ENCODE results near the gene DRD5. TPM values are rescaled to one million over a fixed set of nuclear protein-coding genes. Genes with fewer than 3 reads are reported as not detected.
"Not testable (repeated sequence)": the region's sequence is repeated elsewhere in the genome, so short reads cannot be mapped to it uniquely, and the experiment has no call there.

The DRD5 gene
- 0.83 TPM for polyA plus RNA-seq (ENCODE audit: insufficient read length)
- long read RNA-seq, donor 1: 0 reads
- long read RNA-seq, donor 2: 0 reads
- long read RNA-seq, donor 3: 0 reads
- long read RNA-seq, donor 4, partial matches to known transcripts: 0 of 1 reads
- long read RNA-seq, donor 4, other reads (novel, unspliced or antisense): 0 of 1 reads
- long read RNA-seq, donor 5, partial matches to known transcripts: 0 of 3 reads
- long read RNA-seq, donor 5, other reads (novel, unspliced or antisense): 0 of 3 reads
- long read RNA-seq, donor 6, partial matches to known transcripts: 0 of 1 reads
- long read RNA-seq, donor 6, other reads (novel, unspliced or antisense): 0 of 1 reads
- long read RNA-seq, donor 7, partial matches to known transcripts: 0 of 3 reads
- long read RNA-seq, donor 7, other reads (novel, unspliced or antisense): 0 of 3 reads
- long read RNA-seq, donor 8: 0 reads

DNA sequence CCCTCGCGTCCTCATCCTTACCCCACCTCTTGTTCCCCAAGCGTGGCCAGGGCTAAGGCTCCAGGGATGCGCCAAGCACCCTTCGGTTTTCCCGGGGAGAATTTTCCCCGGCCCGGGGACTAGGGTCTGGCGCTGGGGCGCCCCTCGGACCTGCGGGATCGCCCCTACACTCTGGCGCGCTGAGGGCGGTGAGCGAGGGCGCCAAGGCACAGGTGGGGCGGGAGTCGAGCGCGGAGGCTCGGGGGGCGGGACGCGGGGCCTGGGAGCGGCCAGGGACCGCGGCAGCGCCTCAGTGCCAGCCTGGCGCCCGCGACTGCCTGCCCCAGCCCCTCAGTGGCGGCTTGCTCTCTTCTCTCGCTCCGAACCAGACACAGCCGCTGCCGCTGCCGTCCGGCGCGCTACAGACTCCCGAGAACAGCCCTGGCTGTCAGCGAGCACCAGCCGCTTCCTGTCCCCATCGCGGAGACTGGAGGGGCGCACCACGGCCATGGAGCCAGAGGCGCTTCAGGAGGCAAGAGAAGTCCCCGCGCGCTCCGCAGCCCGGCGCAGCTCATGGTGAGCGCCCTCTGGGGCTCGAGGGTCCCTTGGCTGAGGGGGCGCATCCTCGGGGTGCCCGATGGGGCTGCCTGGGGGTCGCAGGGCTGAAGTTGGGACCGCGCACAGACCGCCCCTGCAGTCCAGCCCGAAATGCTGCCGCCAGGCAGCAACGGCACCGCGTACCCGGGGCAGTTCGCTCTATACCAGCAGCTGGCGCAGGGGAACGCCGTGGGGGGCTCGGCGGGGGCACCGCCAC, at the start of gene DRD5:
Gene DRD5, plus strand, starts transcription at position 292 of the 793 bp plus-strand sequence. Its CDS starts 396 bp downstream, at position 688.
- DNase-seq: no peak

DNA sequence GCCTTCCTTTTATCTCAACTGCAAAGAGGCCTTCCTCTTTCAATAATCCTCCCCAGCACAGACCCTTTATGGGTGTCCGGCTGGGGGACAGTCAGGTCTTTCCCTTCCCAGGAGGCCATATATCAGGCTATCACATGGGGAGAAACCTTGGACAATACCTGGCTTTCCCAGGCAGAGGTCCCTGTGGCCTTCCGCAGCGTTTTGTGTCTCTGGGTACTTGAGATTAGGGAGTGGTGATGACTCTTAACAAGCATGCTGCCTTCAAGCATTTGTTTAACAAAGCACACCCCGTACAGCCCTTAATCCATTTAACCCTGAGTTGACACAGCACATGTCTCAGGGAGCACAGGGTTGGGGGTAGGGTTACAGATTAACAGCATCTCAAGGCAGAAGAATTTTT, 49.2 kb upstream of the DRD5 start:
- not testable (repeated sequence) for DNase-seq

DNA sequence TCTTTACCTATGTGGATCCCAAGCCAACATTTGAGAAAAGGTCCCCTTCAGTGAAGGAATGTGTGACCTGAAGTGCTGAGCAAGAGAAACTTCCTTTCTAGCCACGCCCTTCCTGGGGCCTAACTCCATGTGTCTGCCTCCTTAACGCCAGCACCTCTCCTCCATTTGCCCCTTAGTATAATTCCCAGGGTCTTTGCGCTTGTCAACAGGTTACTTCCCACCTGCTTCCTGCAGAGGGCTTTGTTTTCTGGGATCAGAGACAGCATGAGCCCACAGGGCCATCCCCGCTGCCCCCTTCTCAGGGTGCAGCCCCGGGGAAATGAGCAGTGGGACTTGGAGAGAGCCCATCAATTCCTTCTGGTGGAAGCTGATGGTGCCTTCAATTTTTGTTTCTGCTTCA, 45.9 kb upstream of the DRD5 start:
- no peak for DNase-seq

DNA sequence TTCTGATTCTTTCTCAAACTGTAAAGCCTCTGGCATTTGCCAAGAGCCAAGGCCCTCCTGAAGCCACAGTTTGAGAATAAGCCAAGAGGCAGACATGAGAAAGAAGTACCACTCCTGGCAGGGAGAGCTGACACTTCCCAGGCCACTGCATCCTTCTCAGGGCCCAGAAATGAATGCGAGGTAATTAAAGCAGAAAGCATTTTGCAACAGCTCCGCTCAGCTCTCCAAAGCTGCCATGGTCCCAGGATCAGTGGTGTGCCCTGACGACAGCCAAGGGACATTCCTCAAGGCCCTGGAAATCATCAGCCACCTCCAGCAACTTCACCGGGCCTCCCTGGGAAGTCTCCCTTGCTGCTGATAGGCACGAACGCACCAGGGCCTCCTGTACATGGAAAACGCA, 44.2 kb upstream of the DRD5 start:
- not testable (repeated sequence) for DNase-seq

DNA sequence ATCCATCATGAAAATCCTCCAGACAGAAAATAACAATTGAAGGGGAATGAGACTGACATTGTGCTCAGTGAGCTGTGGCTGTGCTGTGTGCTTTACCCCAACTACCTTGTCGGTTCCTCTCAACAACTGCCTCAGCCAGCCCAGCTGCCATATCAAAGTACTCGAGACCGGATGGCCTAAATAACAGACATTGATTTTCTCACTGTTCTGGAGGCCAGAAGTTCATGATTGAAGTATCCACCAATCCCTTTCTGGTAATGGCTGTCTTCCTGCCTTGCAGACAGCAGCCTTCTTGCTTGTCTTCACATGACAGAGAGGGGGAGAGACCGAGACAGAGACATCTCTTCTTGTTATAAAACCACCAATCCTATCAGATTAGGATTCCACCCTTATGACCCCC, 37.6 kb upstream of the DRD5 start:
- not testable (repeated sequence) for DNase-seq

DNA sequence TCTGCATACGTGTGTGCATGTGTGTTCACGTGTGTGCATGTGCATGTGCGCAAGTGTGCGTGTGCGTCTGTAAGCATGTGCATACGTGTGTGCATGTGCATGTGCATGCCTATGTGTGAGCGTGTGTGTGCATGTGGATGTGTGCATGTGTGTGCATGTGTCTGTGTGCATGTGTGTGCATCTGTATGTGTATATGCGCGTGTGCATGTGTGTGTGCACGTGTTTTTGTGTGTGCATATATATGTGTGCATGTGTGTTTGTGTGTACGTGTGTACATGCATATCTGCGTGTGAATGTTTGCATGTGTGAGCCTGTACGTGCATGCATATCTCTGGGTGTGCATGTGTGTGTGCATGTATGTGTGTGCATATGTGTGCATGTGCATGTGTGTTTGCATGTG, 35.7 kb upstream of the DRD5 start:
- no peak for DNase-seq

DNA sequence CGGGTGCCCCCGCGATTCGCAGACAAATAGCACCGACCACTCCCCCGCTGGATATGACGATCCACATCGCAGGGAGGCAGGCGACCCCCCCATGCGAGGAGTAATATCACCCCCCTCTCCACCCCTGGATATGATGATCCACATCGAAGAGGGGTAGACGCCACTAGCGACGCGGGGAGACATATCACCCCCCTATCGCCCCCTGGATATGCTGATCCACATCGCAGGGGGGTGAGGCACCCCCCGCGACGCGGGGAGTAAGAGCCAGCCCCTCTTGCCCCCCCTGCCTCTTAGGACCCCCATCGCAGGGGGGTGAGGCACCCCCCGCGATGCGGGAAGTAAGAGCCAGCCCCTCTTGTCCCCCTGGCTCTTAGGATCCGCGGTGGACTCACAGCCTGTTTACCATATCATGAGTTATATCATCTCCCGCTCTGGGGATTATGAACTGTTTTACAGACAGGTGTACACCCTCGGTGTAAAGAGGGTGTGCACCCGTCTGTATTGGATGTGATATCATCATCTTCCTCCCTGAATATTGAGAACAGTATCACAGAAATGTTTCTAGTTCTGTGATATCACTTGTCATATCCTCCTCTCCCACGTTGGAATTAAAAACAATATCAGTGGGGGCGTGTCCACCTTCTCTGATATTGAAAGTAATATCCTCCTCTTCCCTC, 22.7 kb upstream of the DRD5 start:
- DNase-seq: no peak

DNA sequence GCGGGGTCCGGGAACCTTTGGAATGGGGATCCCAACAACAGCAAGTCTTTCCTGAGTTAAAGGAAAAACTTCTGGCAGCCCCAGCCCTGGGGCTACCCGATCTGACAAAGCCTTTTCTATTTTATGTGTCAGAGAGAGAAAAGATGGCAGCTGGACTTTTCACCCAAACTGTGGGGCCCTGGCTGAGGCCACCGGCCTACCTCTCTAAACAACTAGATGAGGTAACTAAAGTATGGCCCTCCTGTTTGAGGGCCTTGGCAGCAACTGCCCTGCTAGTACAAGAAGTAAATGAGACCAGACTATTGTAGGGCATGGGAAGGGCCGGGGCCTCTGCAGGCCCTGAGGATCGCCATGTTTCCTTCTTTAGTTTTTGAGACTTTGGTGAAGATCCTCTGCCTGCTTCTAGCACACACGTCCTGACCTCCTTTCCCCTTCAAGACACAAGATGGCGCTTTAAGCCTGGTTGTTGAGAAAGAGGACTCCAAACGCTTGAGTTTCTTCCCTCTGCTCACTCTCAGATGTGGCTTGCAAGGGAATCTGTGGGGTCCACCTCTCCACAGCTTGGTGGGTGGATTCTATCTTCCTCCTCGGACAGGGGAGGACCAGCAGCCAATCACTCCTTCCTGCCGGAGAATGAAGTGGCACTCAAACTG, 18.5 kb upstream of the DRD5 start:
- DNase-seq: peak; percentile 83

DNA sequence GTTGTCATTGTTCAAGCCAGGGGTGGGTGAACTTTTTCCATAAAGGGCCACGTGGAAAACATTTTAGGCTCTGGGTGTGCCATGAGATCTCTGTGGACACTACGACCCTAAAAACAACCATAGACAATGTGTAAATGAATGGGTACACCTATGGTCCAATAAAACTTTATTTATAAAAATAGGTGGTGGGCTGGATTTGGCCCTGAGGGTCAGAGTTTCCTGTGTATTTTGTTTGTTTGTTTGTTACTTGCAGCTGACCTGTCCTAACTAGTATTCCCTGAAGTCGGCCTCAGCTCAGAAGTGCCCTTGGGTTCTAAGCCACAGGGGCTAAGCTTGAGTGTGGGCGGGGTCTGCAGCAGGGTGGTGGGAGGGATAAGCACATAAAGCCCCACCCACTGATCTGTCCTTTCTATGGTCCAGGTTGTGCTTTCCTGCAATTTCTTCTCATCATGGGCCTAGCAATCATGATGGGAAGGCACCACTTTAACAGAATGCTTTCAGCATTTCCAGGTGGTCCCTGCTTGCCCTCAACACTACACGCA, 17.2 kb upstream of the DRD5 start:
- DNase-seq: no peak

DNA sequence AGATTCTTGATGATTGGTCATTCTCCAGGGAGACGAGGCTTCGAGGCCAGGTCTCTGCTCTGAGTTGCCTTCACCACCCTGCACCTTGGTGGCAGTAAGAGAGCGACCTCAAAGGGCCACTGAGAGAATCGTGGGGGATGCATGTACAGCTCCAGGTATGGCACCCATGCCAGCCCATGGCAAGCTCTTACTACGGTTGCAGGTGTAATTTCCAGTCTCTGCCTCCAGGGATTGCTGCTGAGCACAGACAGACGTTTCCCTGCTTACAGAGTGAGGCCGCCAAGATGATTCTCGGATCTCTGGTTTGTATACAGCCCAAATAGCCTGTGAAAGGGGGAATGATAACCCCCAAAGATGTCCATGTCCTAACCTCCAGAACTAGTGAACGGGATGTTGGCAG, 16.3 kb upstream of the DRD5 start:
- no peak for DNase-seq

DNA sequence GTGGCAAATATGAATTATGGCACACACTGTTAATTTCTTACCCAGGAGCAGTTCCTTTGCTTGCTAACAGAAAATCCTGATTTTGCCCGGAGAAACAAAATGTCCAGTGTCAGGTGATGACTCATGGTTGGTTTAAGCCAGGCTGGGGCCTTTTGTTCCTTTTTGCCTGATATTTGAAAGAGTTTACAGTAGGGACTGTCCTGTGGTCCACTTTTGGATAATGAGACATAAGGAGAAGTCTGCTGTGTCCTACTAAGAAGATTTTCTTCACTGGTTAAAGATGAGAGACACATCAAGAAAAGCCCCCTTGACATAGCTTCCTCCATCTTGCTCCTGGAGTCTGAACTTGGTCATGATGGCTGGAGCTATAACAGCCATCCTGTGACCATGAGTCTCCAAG, 12.1 kb upstream of the DRD5 start:
- DNase-seq: no peak

DNA sequence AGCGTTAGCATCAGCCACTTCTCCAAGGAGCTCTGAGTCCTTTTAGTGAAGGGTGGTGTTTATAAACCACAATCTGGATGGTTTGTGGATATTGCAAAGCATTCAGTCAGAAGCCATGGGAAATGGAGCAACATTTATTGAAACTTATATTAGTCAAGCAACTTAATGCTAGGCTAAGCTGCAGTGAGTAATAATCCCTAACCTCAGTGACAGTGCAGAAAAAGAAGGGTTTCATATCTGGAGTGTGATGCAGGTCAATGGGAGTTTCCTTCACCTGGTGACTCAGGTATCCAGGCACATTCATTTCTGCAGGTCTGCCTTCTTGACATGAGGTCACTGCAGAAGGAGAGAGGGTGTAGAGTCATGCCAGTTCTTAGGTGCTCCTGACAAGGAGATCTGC, 10.4 kb upstream of the DRD5 start:
- DNase-seq: no peak

DNA sequence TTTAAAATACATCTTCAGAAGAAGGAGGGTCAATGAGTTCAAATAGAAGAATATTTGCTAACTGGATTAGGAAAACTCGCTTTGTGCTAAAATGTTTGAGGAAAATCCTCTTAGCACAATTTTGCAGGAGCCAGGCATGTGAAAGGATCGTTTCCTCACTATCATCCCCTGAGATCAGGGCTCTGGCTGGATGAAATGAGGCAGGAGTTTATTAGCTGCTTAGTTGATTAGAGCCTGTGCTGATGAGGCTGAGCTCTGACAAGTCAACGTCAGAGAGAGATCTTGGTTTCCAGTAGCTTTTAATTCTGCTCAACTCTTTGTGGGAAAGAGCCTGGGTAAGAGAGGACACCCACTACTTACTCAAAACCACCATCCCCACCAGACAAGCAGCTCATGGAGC, 8.0 kb upstream of the DRD5 start:
- DNase-seq: no peak

DNA sequence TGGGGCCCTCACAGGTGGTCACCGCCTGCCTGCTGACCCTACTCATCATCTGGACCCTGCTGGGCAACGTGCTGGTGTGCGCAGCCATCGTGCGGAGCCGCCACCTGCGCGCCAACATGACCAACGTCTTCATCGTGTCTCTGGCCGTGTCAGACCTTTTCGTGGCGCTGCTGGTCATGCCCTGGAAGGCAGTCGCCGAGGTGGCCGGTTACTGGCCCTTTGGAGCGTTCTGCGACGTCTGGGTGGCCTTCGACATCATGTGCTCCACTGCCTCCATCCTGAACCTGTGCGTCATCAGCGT, 652 bp downstream of the DRD5 start:
- no peak for DNase-seq

DNA sequence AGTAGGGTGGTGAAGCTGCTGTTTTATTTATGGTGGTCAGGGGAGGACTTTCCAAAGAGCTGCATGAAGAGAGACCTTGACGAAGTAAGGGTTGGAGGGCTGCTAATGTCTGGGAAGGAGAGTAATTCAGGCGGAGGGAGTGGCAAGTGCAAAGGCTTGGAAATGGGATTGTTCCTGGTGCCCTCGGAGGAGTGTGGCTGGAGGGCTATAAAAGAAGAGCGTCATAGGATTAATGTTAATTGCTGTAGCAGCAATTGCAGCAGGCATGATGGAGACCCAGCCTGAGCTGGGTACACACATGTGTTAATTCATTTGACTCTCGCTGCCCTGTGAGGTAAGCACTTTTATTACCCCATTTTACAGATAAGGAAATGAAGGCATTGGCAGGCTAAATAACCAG, 4.5 kb downstream of the DRD5 start:
- DNase-seq: not testable (repeated sequence)

DNA sequence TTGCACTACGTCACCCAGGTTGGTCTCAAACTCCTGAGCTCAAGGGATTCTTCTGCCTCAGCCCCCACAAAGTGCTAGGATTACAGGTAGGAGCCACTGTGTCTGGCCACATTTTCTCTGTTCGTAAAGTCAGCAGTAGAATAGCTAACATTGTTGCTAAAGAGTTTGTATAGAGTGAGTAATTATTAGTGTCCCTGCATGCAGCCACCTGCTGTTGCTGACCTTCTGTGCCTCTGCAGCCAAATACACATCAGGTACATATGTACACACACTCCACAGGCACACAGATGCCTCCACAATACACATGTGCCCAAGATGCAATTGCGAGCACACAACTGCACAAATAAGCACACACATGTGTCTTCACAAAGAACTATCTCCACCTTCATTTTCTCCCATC, 10.9 kb downstream of the DRD5 start:
- no peak for DNase-seq

DNA sequence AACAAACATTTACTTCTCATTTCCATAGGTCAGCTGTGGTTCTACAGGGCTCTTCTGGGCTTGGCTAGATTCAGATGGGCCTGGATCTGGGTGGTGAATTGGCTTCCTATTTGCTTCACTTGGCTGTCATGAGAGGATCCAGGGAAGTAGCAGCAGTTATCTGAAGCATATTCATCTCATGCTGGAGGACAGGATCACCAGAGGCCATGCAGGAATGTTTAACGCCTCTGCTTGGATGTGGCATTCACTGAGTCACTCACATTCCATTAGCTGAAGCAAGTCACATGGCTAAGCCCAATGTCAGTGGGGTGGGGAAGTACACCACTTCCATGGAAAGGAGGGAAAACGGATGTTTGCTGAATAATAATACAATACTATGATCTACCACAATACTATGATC, 15.2 kb downstream of the DRD5 start:
- DNase-seq: not testable (repeated sequence)

DNA sequence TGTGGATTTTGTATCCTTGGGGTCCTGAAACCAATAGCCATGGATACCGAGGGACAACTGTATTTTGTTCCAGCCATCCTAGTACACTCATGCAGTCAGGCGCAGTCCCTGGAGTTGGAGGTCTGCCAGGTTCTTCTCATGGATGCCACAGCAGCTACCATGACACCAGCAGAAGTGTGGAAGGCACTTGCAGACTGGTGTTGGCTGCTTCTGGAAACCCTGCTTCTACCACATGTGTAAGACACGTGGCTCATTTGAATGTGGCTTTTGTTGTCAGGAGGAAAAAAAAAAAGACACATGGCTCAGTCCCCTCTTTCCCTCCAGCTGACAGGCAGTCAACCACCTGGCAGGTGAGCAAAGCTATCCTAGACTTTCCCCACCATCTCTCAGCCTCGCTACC, 19.4 kb downstream of the DRD5 start:
- DNase-seq: no peak

DNA sequence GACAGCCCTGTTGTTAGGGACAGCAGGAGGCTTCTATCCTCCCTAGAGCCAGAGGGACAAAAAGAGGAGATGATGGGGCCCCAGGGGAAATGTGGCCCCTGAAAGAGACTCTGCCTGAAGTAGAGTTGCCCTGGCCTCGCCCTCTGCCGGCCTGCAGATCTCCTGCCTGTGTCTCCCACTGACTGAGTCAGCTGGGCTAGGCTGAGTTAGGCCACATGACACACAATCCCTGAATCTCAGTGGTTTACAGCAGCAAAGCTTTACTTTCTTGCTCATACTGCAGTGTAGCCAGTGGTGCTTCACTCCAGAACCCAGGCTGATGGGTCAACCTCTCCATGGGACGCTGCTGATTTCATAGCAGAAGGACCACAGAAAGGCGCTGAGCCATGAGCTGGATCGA, 23.5 kb downstream of the DRD5 start:
- no peak for DNase-seq

DNA sequence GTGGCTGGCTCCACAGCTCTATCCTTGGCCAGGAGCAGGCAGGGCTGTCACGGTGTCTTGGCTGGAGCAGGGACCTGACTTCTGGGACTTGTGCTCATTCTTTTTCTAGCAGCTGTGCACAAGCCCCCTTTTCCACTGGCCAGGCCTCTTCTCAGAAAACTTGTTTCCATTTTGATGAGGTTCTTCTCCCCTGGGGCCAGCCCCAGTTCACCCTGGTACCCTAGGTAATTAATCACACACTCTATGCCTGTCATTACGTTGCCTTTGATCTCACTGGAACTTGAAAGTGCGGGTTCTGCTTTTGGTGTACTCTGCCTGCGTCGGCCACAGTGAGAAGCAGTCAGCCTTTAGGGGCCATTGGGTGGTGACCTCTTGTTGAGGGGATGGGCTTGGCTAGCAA, 26.6 kb downstream of the DRD5 start:
- DNase-seq: no peak

DNA sequence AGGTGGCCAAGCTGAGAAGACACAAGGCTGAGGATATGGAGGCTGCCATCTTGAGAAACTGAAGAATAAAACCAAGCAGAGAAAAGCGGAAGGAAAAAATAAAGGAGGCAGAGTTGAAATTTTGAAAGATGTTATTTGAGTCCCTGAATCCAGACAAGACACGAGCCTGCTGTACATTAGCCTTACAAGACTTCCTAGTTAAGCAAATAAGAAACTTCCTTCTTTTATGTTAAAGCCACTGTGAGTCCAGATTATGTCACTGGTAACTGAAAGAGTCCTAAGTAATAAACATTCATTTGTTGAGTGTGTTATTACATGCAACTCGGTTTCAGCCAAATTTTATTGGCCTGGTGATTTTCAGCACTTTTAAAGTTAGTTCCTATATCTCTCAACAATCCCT, 30.4 kb downstream of the DRD5 start:
- DNase-seq: no peak
